ENCODE measurements around the gene DAP. TPM values are rescaled to one million over a fixed set of nuclear protein-coding genes. Genes with fewer than 3 reads are reported as not detected.

The DAP gene
- polyA plus RNA-seq, 2 of the 4 experiments (the other 2 are of a cell fraction): 24.2 to 54.9 TPM

GRCh38 chr5:10699281-10699874, 61.7 kb downstream of the DAP start:
- H3K4me1 ChIP-seq: peaks cover 28% of the 10 kb centered on the region
- FAIRE-seq: no peak
- CTCF ChIA-PET: interaction anchor here (1.0 kb wide), 1 partner anchor 157 kb away, joined by 3 read pairs; no protein-coding TSS in a partner anchor

GRCh38 chr5:10695759-10696543, 65.1 kb downstream of the DAP start:
- H3K4me3 ChIP-seq: no peak overlapping the region
- no peak overlapping the region; the same call in 2 of the 3 replicates for H3K4me2 ChIP-seq
- POLR2A ChIA-PET: no interaction called here
- no peak for FAIRE-seq
- no peak for ATAC-seq
- peaks cover 15% of the 10 kb centered on the region; the same call in 2 of the 3 replicates for H3K4me1 ChIP-seq
- no peak overlapping the region for H3K27ac ChIP-seq
- H3K9me3 ChIP-seq: no peaks in the 10 kb centered on the region
- CTCF ChIA-PET: interaction anchor here (0.6 to 7.6 kb wide), 34 partner anchors 8 to 1328 kb away, joined by 3 to 59 read pairs (median 4); no protein-coding TSS in a partner anchor
- TF ChIP-seq FOXS1 (CRISPR knock-in tag; IDR thresholded peaks at IDR 0.05): no peak
- no peak for TF ChIP-seq POLR2AphosphoS2 (conservative IDR thresholded peaks at IDR 0.05; ENCODE audit: low read length)
- TF ChIP-seq MAX (IDR thresholded peaks at IDR 0.05): no peak
- no peak for TF ChIP-seq RAD21 (conservative IDR thresholded peaks at IDR 0.05 in 1 of 2, IDR thresholded peaks at IDR 0.05 in 1 of 2)
- TF ChIP-seq BHLHE40 (IDR thresholded peaks at IDR 0.05; ENCODE audit: low read depth, low read length): no peak
- TF ChIP-seq CEBPB (IDR thresholded peaks at IDR 0.05): no peak
- TF ChIP-seq NFE2L2 (conservative IDR thresholded peaks at IDR 0.05; ENCODE audit: low read length): no peak
- no peak for TF ChIP-seq EP300 (IDR thresholded peaks at IDR 0.05)
- no peak for TF ChIP-seq CHD4 (IDR thresholded peaks at IDR 0.05; ENCODE audit: borderline replicate concordance)
- TF ChIP-seq RFX5 (IDR thresholded peaks at IDR 0.05): no peak
- TF ChIP-seq NPAS2 (CRISPR knock-in tag; IDR thresholded peaks at IDR 0.05; ENCODE audit: borderline replicate concordance): no peak
- WGBS (ENCODE audit: missing lambda C conversion rate): 74% methylated on average over 7 of the region's 7 CpGs
- no peak for DNase-seq (ENCODE audit: low read depth in 1 of 2, low spot score in 1 of 2)

More at GRCh38 chr5:10699281-10699874, 61.7 kb downstream of the DAP start:
- POLR2A ChIA-PET: no interaction called here
- Histone ChIP-seq H3K9me3 (no peaks in the 10 kb centered on the region), H3K4me2 (no peak overlapping the region), H3K4me3 (no peak overlapping the region), H3K27ac (no peak overlapping the region)
- TF ChIP-seq MAX (IDR thresholded peaks at IDR 0.05) (no peak), EHF (CRISPR knock-in tag; IDR thresholded peaks at IDR 0.05) (no peak), EP300 (IDR thresholded peaks at IDR 0.05) (no peak), CBX2 (IDR thresholded peaks at IDR 0.05; ENCODE audit: borderline replicate concordance, low read depth) (no peak), PBX3 (IDR thresholded peaks at IDR 0.05) (no peak), MYC (IDR thresholded peaks at IDR 0.05; ENCODE audit: borderline replicate concordance, low read length) (no peak), PHF8 (IDR thresholded peaks at IDR 0.05; ENCODE audit: borderline replicate concordance, low read depth) (no peak), FOSB (CRISPR knock-in tag; IDR thresholded peaks at IDR 0.05) (no peak), ZFP36 (IDR thresholded peaks at IDR 0.05; ENCODE audit: borderline replicate concordance, partially characterized antibody) (no peak), HMGXB4 (CRISPR knock-in tag; IDR thresholded peaks at IDR 0.05; ENCODE audit: borderline replicate concordance) (no peak), CBX8 (IDR thresholded peaks at IDR 0.05) (no peak), NPAS2 (CRISPR knock-in tag; IDR thresholded peaks at IDR 0.05; ENCODE audit: borderline replicate concordance) (no peak)
- 77% methylated on average over 5 of the region's 5 CpGs for WGBS (ENCODE audit: missing lambda C conversion rate)
- DNase-seq (ENCODE audit: low read depth in 1 of 2, low spot score in 1 of 2): no peak
- no peak for ATAC-seq

Data from A549 (cell line).